Activated T-cell treated with anti-CD3 and anti-CD28 coated beads, Interleukin-2, amount 50 U/mL, for 24 hours (primary cell): ENCODE results near the gene RBBP7.
A peak's percentile ranks its signal among the peaks of the same experiment; 100 is the strongest.
"Not testable (repeated sequence)": the region's sequence is repeated elsewhere in the genome, so short reads cannot be mapped to it uniquely, and the experiment has no call there.

Experiments used
- DNase-seq: peaks from one replicate; pipeline ENCODE4 v3.0.0-alpha.2; 2020
- H3K27ac Mint-ChIP-seq: 2 replicates; pipeline ENCODE4 v1.8.0; 2020; ENCODE audit warnings: mild to moderate bottlenecking, mixed read lengths
- H3K27me3 Mint-ChIP-seq: 2 replicates; pipeline ENCODE4 v1.8.0; 2020; ENCODE audit warnings: mixed read lengths
- H3K36me3 Mint-ChIP-seq: 2 replicates; pipeline ENCODE4 v1.8.0; 2020; ENCODE audit warnings: low read depth, mixed read lengths
- H3K4me1 Mint-ChIP-seq: 2 replicates; pipeline ENCODE4 v1.8.0; 2020; ENCODE audit warnings: low read depth, mixed read lengths
- H3K4me3 Mint-ChIP-seq: 2 replicates; pipeline ENCODE4 v1.8.0; 2020; ENCODE audit warnings: mild to moderate bottlenecking, moderate library complexity, mixed read lengths
- H3K9me3 Mint-ChIP-seq: 2 replicates; pipeline ENCODE4 v1.8.0; 2020; ENCODE audit warnings: mixed read lengths

RBBP7 gene

GRCh38 chrX:16874458-16875095 is 4.4 kb upstream of the RBBP7 start:
- no peak overlapping the region for H3K4me3 Mint-ChIP-seq
- H3K27ac Mint-ChIP-seq = no peak overlapping the region
- H3K4me1 Mint-ChIP-seq = peaks cover 12% of the 10 kb centered on the region
- DNase-seq = no peak
- H3K9me3 Mint-ChIP-seq = no peaks in the 10 kb centered on the region
- H3K27me3 Mint-ChIP-seq = peaks cover 78% of the 10 kb centered on the region
- peaks cover 4% of the 10 kb centered on the region for H3K36me3 Mint-ChIP-seq

DNA sequence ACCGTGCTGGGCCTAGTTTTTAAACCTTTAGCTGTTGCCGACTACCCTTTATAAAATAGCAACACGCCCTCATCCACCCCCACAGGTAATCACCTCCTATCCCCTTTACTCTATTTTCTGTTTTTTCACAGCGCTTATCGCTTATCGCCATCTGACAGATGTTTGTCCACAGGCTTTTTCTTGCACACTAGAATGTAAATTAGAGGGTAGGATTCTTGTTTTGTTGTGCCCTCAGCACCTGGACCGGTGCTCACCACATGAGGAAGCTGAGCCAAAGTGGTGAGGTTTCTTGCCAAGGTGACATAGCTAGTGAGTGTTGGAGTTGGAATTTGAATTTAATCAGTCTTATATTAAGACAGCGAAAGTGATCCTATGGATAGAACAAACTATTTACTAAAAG is 2.9 kb upstream of the RBBP7 start:
- H3K27ac Mint-ChIP-seq = no peak overlapping the region
- no peaks in the 10 kb centered on the region for H3K9me3 Mint-ChIP-seq
- no peak for DNase-seq
- H3K36me3 Mint-ChIP-seq = peaks cover 16% of the 10 kb centered on the region
- H3K4me1 Mint-ChIP-seq = peaks cover 23% of the 10 kb centered on the region
- peaks cover 74% of the 10 kb centered on the region for H3K27me3 Mint-ChIP-seq
- H3K4me3 Mint-ChIP-seq = no peak overlapping the region

DNA sequence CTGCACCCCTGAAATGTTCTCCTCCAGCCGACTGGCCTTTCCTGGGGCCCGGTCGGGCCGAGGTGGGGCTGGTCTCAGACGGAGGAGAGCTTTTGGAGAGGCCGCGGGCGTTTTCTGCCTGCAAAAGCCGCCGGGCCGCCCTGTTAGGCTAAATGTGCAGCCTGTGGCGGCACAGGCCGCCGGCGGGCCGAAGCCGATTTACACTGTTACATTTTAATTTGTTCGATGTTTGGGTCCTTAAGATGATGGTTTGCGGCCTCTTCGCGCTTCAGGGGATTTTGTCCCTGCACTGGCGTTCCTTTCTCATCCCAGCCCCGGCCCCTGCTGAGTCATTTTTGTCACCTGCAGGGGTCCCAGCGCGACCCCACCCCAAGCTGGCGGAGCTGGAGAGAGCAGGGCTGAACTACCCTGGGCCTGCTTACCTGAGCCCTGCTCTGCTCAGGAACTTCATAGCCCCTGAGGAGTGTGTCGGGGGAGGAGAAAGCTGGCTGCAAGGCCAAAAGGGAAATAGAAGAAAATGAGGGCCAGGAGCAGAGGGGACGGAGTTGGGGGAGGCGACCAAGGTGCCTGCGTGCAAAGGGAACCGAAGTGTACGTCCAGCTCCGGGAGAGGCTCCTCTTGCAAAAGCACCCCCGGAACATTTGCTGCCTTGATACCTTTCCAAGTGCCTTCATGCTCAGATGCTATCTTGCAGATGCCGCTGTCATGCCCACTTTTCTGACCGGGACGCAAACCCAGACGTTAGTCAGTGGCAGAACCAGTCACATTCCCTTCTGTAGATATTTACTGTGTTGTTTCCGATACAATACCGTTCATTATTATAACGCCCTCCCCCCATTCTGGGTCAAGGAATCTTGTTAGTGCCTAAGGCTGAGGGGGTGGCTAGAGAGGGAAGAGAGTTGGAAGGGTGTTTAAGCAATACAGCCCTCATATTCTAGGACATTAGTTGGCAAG is 977 bp upstream of the RBBP7 start:
- peaks cover 67% of the 10 kb centered on the region for H3K27me3 Mint-ChIP-seq
- no peak for DNase-seq
- peak overlapping the region; percentile 82 for H3K27ac Mint-ChIP-seq

DNA sequence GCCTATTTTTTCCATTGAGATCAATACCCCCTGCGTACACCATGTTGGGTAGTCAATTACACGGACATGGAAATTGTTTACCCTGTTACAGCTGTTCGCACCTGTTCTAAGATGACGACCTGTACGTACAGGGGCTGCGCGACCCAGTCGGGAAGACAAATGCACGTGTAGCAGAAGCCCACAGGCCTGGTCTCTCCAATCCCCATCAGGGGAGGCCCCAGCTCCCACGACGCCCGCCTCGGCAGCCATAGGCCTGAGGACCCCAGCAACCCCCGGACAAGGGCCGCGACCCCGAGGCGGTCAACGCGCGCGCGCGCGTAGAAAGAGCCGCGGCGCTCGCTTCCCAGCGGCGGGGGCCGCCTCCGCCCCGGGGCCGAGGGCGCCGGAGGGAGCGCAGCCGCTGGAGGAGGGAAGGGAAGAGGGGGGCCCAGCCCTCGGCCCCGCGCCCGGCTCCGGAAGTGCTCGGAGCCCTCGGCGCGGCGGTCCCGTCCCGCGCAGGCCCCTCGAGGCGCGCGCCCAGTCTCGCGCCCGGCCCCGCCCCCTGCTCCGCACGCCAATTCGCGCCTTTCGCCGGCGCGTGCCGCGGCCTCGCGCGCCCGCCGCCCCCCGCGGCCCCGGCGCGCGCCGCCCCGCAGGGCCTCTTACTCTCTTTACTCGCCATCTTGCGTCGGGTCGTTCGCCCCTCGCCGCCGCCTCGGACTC is 618 bp downstream of the RBBP7 start:
- H3K4me1 Mint-ChIP-seq = peaks cover 43% of the 10 kb centered on the region
- no peak for DNase-seq

More for the DNA sequence above, 977 bp upstream of the RBBP7 start:
- peaks cover 38% of the 10 kb centered on the region for H3K4me1 Mint-ChIP-seq
- H3K36me3 Mint-ChIP-seq = peaks cover 31% of the 10 kb centered on the region
- peak overlapping the region; percentile 77 for H3K4me3 Mint-ChIP-seq
- H3K9me3 Mint-ChIP-seq = no peaks in the 10 kb centered on the region

DNA sequence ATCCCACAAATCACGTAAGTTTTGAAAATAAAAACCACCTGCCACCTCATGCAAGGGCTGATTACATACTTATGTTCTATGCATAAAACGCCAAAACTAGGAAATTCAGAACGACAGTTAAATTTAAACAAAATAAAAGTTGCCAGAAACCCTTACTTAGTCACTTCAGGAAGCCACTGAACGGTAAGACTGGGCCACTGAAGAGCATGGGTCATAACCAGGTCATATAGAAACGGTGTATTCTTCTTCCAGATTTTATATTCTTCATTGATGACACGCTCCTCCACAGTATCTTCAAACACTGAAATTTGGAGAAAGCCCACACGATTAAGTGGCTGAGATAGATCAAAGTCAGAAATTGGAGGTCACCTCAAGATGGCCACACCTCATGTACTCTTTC is 1.2 kb downstream of the RBBP7 start:
- no peak for DNase-seq
- Mint-ChIP-seq H3K4me1 (peaks cover 45% of the 10 kb centered on the region), H3K36me3 (peaks cover 44% of the 10 kb centered on the region), H3K27ac (peak overlapping the region; percentile 96), H3K4me3 (peak overlapping the region; percentile 92), H3K27me3 (peaks cover 57% of the 10 kb centered on the region), H3K9me3 (no peaks in the 10 kb centered on the region)

More for the DNA sequence above, 618 bp downstream of the RBBP7 start:
- peak overlapping the region; percentile 97 for H3K4me3 Mint-ChIP-seq
- peaks cover 39% of the 10 kb centered on the region for H3K36me3 Mint-ChIP-seq
- H3K27ac Mint-ChIP-seq = peak overlapping the region; percentile 98
- peaks cover 59% of the 10 kb centered on the region for H3K27me3 Mint-ChIP-seq
- H3K9me3 Mint-ChIP-seq = no peaks in the 10 kb centered on the region

DNA sequence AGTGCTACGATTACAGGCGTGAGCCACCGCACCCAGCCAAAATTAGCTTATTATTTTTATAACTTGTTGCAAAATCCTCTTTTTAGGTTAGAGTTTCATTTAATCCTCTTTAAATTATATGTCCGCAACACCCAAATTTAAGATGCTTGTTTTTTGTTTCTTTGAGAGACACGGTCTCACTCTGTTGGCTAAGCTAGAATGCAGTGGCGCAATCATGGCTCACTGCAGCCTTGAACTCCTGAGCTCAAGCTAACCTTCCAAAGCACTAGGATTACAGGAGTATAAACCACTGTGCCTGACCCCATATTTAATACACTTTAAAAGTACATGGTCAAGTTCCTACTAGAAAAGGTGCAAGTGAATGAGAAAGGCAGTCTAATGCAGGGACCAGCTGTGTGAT is 2.2 kb downstream of the RBBP7 start:
- no peak for DNase-seq
- Mint-ChIP-seq H3K36me3 (peaks cover 54% of the 10 kb centered on the region), H3K4me1 (peaks cover 53% of the 10 kb centered on the region), H3K27ac (peak overlapping the region; percentile 96), H3K9me3 (no peaks in the 10 kb centered on the region), H3K4me3 (peak overlapping the region; percentile 92), H3K27me3 (peaks cover 61% of the 10 kb centered on the region)

DNA sequence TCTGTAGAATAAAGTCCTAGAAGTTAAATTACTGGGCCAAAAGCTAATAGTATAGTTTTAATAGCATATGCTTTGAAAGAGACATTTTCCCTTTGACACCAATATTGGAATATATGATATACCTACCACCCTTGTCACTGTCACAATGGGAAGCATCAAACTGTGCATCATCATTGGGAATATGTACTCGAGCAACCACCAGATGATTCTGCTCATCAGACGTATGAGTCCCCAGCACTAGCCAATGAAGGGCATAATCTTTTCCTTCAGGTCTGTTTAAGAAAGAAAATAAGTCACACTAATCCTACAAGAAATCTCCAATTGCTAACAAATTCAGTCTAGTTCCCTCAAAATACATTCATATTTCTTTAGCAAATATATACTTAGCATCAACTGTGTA is 7.3 kb downstream of the RBBP7 start:
- H3K4me3 Mint-ChIP-seq = no peak overlapping the region
- peaks cover 76% of the 10 kb centered on the region for H3K36me3 Mint-ChIP-seq
- peaks cover 43% of the 10 kb centered on the region for H3K4me1 Mint-ChIP-seq

DNA sequence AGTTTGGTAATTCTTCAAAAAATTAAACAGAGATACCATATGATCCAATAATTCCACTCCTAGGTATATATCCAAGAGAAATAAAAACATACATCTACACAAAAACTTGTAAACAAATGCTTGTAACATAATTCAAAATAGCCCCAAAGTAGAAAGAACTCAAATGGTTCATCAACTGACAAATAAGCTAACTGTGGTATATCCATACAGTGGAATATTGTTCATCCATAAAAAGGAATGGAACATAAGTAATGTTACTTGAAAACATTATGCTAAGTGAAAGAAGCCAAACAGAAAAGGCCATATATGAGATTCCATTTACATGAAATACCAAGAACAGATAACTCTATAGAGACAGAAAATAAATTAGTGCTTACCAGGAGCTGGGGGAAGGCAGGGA is 13.4 kb downstream of the RBBP7 start:
- DNase-seq = no peak
- peak overlapping the region; percentile 67 for H3K27ac Mint-ChIP-seq
- no peak overlapping the region for H3K4me3 Mint-ChIP-seq
- H3K27me3 Mint-ChIP-seq = peaks cover 33% of the 10 kb centered on the region
- no peaks in the 10 kb centered on the region for H3K9me3 Mint-ChIP-seq
- H3K36me3 Mint-ChIP-seq = peaks cover 91% of the 10 kb centered on the region
- peaks cover 66% of the 10 kb centered on the region for H3K4me1 Mint-ChIP-seq

More for the DNA sequence above, 7.3 kb downstream of the RBBP7 start:
- DNase-seq = no peak
- peaks cover 53% of the 10 kb centered on the region for H3K27me3 Mint-ChIP-seq
- H3K9me3 Mint-ChIP-seq = no peaks in the 10 kb centered on the region
- no peak overlapping the region for H3K27ac Mint-ChIP-seq

- peaks cover 93% of the 10 kb centered on the region for H3K36me3 Mint-ChIP-seq
- H3K27ac Mint-ChIP-seq = peak overlapping the region; percentile 93
- H3K4me1 Mint-ChIP-seq = peaks cover 71% of the 10 kb centered on the region
- peak; percentile 46 for DNase-seq
- not testable (repeated sequence) for H3K9me3 Mint-ChIP-seq, H3K4me3 Mint-ChIP-seq
- H3K27me3 Mint-ChIP-seq = peaks cover 31% of the 10 kb centered on the region
These were observed 14.1 kb downstream of the RBBP7 start for GRCh38 chrX:16856076-16856404.

DNA sequence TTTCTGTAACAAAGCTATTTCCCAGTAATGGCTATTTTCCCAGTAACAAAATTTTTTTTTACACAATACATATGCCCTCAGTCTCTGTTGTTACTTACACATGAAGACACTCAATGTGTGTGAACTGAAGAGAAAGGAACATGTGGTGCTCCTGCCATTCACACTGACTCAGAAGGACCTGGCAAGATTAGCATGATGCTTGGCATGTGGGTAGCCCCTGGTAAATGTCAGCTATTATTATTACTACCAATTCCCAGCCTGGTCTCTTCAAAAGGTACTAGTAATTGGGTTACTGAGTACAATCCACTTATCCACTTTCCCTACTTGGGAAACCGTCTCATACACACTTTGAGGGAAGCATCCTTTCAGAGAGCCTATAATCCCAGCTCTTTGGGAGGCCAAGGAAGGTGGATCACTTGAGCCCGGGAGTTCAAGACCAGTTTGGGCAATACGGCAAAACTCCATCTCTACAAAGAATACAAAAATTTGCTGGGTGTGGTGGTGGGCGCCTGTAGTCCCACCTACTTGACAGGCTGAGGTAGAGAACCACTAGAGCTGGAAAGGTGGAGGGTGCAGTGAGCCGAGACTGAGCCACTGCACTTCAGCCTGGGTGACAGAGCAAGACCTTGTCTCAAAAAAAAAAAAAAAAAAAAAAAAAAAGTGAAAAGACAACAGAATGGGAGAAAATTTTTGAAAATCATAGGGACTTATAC is 14.6 kb downstream of the RBBP7 start:
- DNase-seq = no peak
- peak overlapping the region; percentile 38 for H3K4me3 Mint-ChIP-seq
- peaks cover 31% of the 10 kb centered on the region for H3K27me3 Mint-ChIP-seq
- H3K9me3 Mint-ChIP-seq = no peaks in the 10 kb centered on the region
- peak overlapping the region; percentile 93 for H3K27ac Mint-ChIP-seq
- H3K4me1 Mint-ChIP-seq = peaks cover 71% of the 10 kb centered on the region
- peaks cover 94% of the 10 kb centered on the region for H3K36me3 Mint-ChIP-seq

DNA sequence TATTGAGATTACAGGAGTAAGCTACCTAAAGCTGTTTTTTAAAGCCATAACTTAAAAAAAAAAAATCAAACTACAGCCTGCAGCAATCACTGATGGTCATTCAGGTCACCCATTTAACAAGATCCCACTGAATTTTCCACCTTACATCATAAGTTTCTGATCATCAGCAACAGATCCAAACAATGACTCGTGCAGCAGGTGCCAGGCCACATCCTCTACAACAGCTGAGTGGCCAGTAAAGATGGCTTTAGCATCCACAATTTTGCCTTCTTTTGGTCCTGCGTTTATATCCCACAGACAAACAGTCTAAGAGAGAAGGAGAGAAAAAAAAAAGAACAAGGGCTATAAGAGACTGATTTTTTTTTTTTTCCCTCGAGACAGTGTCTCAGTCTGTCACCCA is 16.6 kb downstream of the RBBP7 start:
- peaks cover 97% of the 10 kb centered on the region for H3K36me3 Mint-ChIP-seq
- no peaks in the 10 kb centered on the region for H3K9me3 Mint-ChIP-seq
- H3K4me1 Mint-ChIP-seq = peaks cover 56% of the 10 kb centered on the region
- peak overlapping the region; percentile 32 for H3K27ac Mint-ChIP-seq
- no peak for DNase-seq
- H3K4me3 Mint-ChIP-seq = no peak overlapping the region
- peaks cover 19% of the 10 kb centered on the region for H3K27me3 Mint-ChIP-seq

- peak overlapping the region; percentile 32 for H3K27ac Mint-ChIP-seq
- H3K36me3 Mint-ChIP-seq = peaks cover 97% of the 10 kb centered on the region
- no peaks in the 10 kb centered on the region for H3K9me3 Mint-ChIP-seq
- H3K4me3 Mint-ChIP-seq = no peak overlapping the region
- peaks cover 17% of the 10 kb centered on the region for H3K27me3 Mint-ChIP-seq
- DNase-seq = no peak
- H3K4me1 Mint-ChIP-seq = peaks cover 59% of the 10 kb centered on the region
These were observed 17.5 kb downstream of the RBBP7 start for GRCh38 chrX:16852617-16853179.

GRCh38 chrX:16851827-16852226 is 18.3 kb downstream of the RBBP7 start:
- Mint-ChIP-seq H3K36me3 (peaks cover 96% of the 10 kb centered on the region), H3K27ac (peak overlapping the region; percentile 71), H3K27me3 (peaks cover 11% of the 10 kb centered on the region), H3K4me1 (peaks cover 53% of the 10 kb centered on the region), H3K9me3 (no peaks in the 10 kb centered on the region), H3K4me3 (no peak overlapping the region)
- DNase-seq = no peak

DNA sequence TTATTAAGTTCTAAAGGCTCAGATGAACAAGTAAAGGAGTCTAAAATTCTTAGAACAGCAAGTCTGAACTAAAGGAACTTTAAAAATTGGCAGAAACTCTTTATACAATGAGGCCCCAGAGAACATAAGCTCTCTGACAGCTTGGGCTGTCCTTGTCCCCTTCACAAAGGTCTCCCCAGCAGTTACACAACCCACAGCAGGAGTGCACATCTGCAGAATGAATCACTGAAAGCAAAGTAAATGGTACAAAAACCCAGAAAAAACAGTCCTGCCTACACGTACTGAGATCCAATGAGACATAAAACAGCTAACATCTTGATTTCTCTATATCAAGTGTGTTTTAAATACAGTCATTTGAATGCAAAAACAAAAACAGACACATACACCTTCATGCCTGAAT is 18.7 kb downstream of the RBBP7 start:
- peak overlapping the region; percentile 71 for H3K27ac Mint-ChIP-seq
- H3K27me3 Mint-ChIP-seq = peaks cover 9% of the 10 kb centered on the region
- H3K4me1 Mint-ChIP-seq = peaks cover 49% of the 10 kb centered on the region
- no peaks in the 10 kb centered on the region for H3K9me3 Mint-ChIP-seq
- H3K36me3 Mint-ChIP-seq = peaks cover 96% of the 10 kb centered on the region
- no peak overlapping the region for H3K4me3 Mint-ChIP-seq
- no peak for DNase-seq
